ENCODE results near the gene ITGA5.

ITGA5 gene

DNA sequence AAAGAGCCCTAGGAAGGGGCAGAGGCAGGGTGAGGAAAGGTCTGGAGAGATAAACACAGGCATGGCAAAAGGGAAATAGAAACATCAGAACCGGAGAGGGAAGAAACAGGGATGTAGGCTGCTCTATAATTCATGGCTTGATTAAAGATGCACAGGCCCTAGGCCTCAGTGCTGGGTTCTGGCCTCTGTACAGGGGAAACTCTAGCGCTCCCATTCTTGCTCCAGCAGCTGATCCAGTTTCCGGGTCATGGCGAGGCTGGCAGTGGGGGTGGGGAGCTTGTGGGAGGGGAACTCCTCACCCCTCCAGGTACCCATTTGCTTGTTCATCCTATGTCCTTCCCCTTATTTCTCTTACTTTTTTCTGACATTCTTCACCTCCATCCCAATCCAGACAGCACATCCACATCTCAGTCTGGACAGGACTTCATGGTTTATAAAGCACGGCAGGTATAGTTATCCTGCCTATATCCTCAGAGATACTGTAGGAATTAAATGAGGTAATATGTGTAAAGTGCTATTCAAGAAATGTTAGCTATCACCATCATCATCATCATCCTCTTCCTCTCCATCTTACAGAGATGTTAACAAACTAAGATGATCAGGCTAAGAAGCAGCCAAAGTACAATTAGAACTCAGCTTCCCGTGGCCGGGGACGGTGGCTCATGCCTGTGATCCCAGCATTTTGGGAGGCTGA lies 46.8 kb downstream of the ITGA5 start:
- peaks cover 12% of the 10 kb centered on the region for H3K36me3 Mint-ChIP-seq (ENCODE audit: low read depth)
- TF ChIP-seq, protein P1, sequence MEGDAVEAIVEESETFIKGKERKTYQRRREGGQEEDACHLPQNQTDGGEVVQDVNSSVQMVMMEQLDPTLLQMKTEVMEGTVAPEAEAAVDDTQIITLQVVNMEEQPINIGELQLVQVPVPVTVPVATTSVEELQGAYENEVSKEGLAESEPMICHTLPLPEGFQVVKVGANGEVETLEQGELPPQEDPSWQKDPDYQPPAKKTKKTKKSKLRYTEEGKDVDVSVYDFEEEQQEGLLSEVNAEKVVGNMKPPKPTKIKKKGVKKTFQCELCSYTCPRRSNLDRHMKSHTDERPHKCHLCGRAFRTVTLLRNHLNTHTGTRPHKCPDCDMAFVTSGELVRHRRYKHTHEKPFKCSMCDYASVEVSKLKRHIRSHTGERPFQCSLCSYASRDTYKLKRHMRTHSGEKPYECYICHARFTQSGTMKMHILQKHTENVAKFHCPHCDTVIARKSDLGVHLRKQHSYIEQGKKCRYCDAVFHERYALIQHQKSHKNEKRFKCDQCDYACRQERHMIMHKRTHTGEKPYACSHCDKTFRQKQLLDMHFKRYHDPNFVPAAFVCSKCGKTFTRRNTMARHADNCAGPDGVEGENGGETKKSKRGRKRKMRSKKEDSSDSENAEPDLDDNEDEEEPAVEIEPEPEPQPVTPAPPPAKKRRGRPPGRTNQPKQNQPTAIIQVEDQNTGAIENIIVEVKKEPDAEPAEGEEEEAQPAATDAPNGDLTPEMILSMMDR (IDR thresholded peaks at IDR 0.05): no peak
- peaks cover 88% of the 10 kb centered on the region for H3K4me1 Mint-ChIP-seq
- no peak for DNase-seq
- no peak overlapping the region for H3K4me3 Mint-ChIP-seq
- H3K27ac Mint-ChIP-seq: no peak overlapping the region
- H3K27me3 Mint-ChIP-seq (ENCODE audit: low read depth, poor library complexity): peaks cover 13% of the 10 kb centered on the region
- no peaks in the 10 kb centered on the region for H3K9me3 Mint-ChIP-seq

DNA sequence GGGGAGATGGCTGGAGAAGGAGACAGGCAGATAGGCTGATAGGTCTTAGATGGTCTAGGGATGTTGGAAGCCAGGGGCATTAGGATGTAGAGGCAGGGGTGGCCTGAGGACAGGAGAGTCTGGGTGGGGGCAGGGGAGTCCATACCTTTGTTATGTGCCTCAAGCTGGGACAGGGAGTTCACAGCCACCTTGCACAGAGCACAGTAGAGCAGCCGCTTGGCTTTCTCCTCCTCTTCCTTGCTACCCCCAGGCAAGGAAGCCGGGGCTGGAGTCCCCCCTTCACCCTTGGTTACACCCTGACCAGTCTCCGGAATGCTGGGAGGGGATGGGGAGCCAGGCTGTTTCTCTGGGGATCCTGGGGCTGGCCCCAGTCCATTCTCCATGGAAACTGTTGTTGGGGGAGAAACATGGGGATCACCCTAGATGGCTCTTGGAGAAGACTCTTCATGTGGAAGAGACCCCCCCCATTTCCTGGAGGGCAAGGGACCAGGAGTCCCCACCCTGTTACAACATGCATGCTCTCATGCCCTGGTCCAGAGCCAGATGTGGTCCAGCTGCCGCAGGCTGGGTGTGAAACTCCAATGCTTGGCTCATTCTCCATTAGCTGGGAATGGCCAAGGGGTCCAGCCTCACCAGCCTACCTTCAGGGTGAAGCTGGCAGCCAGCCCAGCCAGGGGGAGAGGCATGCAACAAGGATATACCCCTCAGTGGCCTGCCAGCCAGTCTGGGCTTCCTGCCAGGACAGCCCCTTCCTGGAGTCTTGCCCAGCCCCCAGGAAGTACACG lies 47.5 kb downstream of the ITGA5 start:
- TF ChIP-seq, protein P1 (IDR thresholded peaks at IDR 0.05): no peak
- H3K27ac Mint-ChIP-seq: peak overlapping the region; percentile 60
- no peak overlapping the region for H3K4me3 Mint-ChIP-seq
- DNase-seq: no peak
- H3K27me3 Mint-ChIP-seq (ENCODE audit: low read depth, poor library complexity): peaks cover 11% of the 10 kb centered on the region
- peaks cover 12% of the 10 kb centered on the region for H3K36me3 Mint-ChIP-seq (ENCODE audit: low read depth)
- no peaks in the 10 kb centered on the region for H3K9me3 Mint-ChIP-seq
- peaks cover 86% of the 10 kb centered on the region for H3K4me1 Mint-ChIP-seq

DNA sequence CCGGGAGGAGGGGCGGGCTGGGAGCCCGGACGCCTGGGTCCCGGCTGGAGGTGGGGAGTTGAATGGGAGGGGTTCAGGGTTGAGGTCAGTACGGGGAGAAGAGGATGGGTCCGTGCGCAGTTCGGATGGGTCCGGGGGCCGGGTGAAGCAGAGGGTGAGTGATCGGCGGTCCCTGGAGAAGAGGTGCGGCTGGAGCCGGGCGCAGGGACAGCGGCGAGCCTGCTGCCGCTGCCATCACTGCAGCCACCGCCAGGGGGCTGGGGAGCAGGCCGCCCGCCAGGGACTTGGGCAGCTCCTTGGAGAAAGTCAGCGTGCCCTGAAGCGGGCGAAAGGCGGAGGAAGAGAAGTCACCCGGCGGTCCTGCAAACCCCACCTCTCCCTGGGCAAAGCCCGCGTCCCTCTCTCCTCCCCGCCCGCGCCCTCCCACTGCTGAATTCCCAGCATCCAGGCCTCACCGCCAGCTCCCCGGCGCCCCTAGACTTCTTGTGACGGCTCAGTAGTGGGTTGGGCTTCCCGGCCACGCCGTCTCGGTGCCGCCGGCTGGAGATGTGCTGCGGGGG lies 48.8 kb downstream of the ITGA5 start:
- H3K9me3 Mint-ChIP-seq: no peaks in the 10 kb centered on the region
- TF ChIP-seq, protein P1 (IDR thresholded peaks at IDR 0.05): peak; percentile 83
- H3K4me1 Mint-ChIP-seq: peaks cover 73% of the 10 kb centered on the region
- peaks cover 12% of the 10 kb centered on the region for H3K36me3 Mint-ChIP-seq (ENCODE audit: low read depth)
- no peak overlapping the region for H3K27ac Mint-ChIP-seq
- H3K4me3 Mint-ChIP-seq: peak overlapping the region; percentile 56
- H3K27me3 Mint-ChIP-seq (ENCODE audit: low read depth, poor library complexity): peaks cover 9% of the 10 kb centered on the region
- DNase-seq: peak; percentile 88

DNA sequence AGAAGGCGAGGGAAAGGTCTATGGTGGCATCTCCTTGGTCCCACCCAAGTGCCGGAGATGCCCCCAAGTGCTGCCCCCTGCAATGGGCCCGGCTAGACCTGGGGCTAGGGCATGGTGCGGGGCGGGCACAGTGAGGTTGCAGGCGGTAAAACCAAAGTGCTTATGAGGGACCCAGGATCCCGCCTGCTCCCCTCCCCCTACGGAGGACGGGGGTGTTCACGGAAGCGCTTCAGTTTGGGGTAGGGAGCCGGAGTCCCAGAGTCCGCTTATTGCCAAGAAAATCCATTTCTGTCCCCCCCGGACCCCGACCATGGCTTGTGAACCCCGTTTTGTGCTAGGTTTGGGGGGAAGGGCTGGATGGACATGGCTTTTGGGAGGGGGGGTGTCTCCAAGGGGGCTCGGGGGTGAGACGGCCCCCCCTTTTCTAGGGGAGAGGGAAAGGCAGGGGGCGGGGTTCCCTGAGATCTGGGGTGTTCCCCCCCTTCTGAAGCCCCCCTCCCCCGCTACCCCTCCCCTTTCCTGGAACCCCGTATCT lies 49.4 kb downstream of the ITGA5 start:
- Mint-ChIP-seq H3K27me3 (ENCODE audit: low read depth, poor library complexity) (peaks cover 9% of the 10 kb centered on the region), H3K4me1 (peaks cover 68% of the 10 kb centered on the region), H3K9me3 (no peaks in the 10 kb centered on the region), H3K27ac (no peak overlapping the region), H3K4me3 (peak overlapping the region; percentile 74), H3K36me3 (ENCODE audit: low read depth) (peaks cover 12% of the 10 kb centered on the region)
- TF ChIP-seq, protein P1 (IDR thresholded peaks at IDR 0.05): no peak
- DNase-seq: no peak

DNA sequence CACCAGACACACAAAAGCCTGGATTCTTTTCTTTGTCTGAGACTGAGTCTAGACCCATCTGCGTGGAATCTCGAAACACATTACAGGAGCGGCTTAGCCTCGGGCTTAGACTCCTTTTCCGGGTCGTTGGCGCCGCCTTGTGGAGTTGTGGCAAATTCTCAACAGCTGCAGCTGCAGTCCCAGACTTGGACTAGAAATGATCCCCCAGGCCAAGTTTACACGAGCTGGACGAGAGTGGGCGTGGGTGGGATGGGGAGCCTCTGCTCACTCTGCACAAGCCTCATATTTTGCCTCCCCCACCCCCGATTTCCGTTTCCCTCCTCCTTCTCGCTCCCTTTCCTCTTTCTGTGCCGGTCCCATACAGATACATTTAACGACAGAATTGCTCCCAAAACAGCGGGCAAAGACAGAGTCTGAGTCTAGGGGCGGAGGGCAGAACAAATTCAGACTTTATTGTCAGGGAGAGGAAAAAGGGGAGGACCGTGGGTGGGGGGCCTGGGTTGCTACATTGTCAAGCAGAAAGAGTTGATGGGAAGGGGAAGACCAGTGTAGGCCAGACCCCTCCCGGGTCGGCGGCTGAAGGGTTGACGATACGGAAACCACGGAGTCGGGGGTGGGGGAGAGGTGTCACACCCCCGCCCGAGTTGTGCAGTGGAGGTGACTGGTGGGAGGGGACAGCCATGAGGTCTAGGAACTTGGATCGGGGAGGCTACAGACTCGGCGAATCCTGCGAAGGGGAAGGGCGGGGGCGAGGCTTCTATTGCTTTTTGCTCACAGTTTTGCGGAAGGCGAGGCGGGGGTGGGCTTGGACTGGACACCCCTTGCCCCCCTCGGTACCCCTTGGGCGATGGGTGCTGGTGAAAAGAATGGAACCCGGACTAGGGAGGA lies 50.1 kb downstream of the ITGA5 start:
- TF ChIP-seq, protein P1 (IDR thresholded peaks at IDR 0.05): peak; percentile 71
- Mint-ChIP-seq H3K4me3 (peak overlapping the region; percentile 74), H3K27ac (peak overlapping the region; percentile 79), H3K36me3 (ENCODE audit: low read depth) (peaks cover 12% of the 10 kb centered on the region), H3K27me3 (ENCODE audit: low read depth, poor library complexity) (peaks cover 15% of the 10 kb centered on the region), H3K4me1 (peaks cover 65% of the 10 kb centered on the region), H3K9me3 (no peaks in the 10 kb centered on the region)
- peak; percentile 94 for DNase-seq

All from nephron progenitor cell (in vitro differentiated cells).